ENCODE results near the gene RGS18.
"Not testable (repeated sequence)": the region's sequence is repeated elsewhere in the genome, so short reads cannot be mapped to it uniquely, and the experiment has no call there.

RGS18 gene

GRCh38 chr1:192224846-192225245 lies 66.6 kb downstream of the RGS18 start:
- Histone ChIP-seq H3K9ac (ENCODE audit: low read depth, low read length) (no peak overlapping the region), H3K27me3 (ENCODE audit: control insufficient read depth, insufficient read depth, low read length) (no peaks in the 10 kb centered on the region), H3K4me1 (ENCODE audit: control insufficient read depth, insufficient read depth, low read length) (peaks cover 9% of the 10 kb centered on the region), H3K9me3 (replicated peaks; ENCODE audit: low read length) (no peaks in the 10 kb centered on the region), H3K36me3 (ENCODE audit: insufficient read depth, low read length) (no peaks in the 10 kb centered on the region), H3K4me2 (ENCODE audit: low read length) (no peak overlapping the region), H3K4me3 (ENCODE audit: low read length) (no peak overlapping the region)

- H3K4me1 ChIP-seq (ENCODE audit: control insufficient read depth, insufficient read depth, low read length): peaks cover 9% of the 10 kb centered on the region
- no peaks in the 10 kb centered on the region for H3K9me3 ChIP-seq (replicated peaks; ENCODE audit: low read length)
- no peak overlapping the region for H3K4me2 ChIP-seq (ENCODE audit: low read length)
- H3K9ac ChIP-seq (ENCODE audit: low read depth, low read length): no peak overlapping the region
- H3K27me3 ChIP-seq (ENCODE audit: control insufficient read depth, insufficient read depth, low read length): no peaks in the 10 kb centered on the region
- H3K36me3 ChIP-seq (ENCODE audit: insufficient read depth, low read length): no peaks in the 10 kb centered on the region
- no peak overlapping the region for H3K4me3 ChIP-seq (ENCODE audit: low read length)
Measured at GRCh38 chr1:192225266-192225665, 67.0 kb downstream of the RGS18 start.

DNA sequence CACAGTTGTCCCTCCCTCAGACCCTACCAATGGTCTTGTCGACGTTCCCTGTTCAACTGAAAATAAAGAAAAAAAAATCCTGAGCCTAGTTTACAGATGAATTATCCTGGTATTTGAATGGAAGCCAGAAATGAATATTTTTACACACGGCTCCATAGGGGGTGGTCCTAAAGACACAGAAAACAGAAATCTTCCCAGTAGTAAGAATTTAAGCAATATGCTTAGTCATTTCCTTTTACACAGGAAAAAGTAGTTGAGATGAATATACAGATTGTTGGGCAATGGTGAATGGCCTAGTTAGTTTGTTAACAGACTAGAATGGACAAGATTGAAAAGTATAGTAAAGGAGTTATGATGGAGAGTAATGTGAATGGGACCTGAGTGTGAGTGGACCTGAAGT lies 67.4 kb downstream of the RGS18 start:
- Histone ChIP-seq H3K4me2 (ENCODE audit: low read length) (no peak overlapping the region), H3K9me3 (replicated peaks; ENCODE audit: low read length) (no peaks in the 10 kb centered on the region), H3K9ac (ENCODE audit: low read depth, low read length) (no peak overlapping the region), H3K27me3 (ENCODE audit: control insufficient read depth, insufficient read depth, low read length) (no peaks in the 10 kb centered on the region), H3K36me3 (ENCODE audit: insufficient read depth, low read length) (no peaks in the 10 kb centered on the region), H3K4me3 (ENCODE audit: low read length) (no peak overlapping the region), H3K4me1 (ENCODE audit: control insufficient read depth, insufficient read depth, low read length) (peaks cover 9% of the 10 kb centered on the region)

DNA sequence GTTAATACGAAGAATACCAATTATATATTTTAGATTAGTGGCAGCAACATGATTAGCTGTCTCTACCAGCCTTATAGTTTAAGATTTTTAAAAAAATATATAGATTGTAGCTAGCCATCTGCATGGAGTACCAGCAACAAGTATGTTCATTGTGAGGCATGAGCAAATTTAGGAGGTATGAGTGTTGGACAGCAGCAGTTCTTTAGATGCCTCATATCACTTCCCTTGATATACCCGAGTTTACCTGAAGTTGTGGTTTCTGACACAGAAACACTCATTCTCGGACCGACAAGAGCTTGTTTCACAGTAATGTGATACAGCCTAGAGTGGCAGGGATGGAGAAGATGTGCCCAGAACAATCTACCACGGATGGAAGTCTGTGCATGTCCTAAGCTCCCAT lies 69.1 kb downstream of the RGS18 start:
- H3K27me3 ChIP-seq (ENCODE audit: control insufficient read depth, insufficient read depth, low read length): no peaks in the 10 kb centered on the region
- no peaks in the 10 kb centered on the region for H3K9me3 ChIP-seq (replicated peaks; ENCODE audit: low read length)
- H3K4me2 ChIP-seq (ENCODE audit: low read length): no peak overlapping the region
- H3K36me3 ChIP-seq (ENCODE audit: insufficient read depth, low read length): no peaks in the 10 kb centered on the region
- no peak overlapping the region for H3K4me3 ChIP-seq (ENCODE audit: low read length)
- peaks cover 9% of the 10 kb centered on the region for H3K4me1 ChIP-seq (ENCODE audit: control insufficient read depth, insufficient read depth, low read length)
- H3K9ac ChIP-seq (ENCODE audit: low read depth, low read length): no peak overlapping the region

- H3K9me3 ChIP-seq (replicated peaks; ENCODE audit: low read length); H3K27me3 ChIP-seq (ENCODE audit: control insufficient read depth, insufficient read depth, low read length); H3K4me1 ChIP-seq (ENCODE audit: control insufficient read depth, insufficient read depth, low read length); H3K36me3 ChIP-seq (ENCODE audit: insufficient read depth, low read length); H3K4me2 ChIP-seq (ENCODE audit: low read length); H3K9ac ChIP-seq (ENCODE audit: low read depth, low read length); H3K4me3 ChIP-seq (ENCODE audit: low read length): not testable (repeated sequence)
Measured at GRCh38 chr1:192227980-192228379, 69.7 kb downstream of the RGS18 start.

GRCh38 chr1:192232817-192233417 lies 74.7 kb downstream of the RGS18 start:
- H3K9me3 ChIP-seq (replicated peaks; ENCODE audit: low read length): no peaks in the 10 kb centered on the region
- no peak overlapping the region for H3K4me3 ChIP-seq (ENCODE audit: low read length)
- H3K27me3 ChIP-seq (ENCODE audit: control insufficient read depth, insufficient read depth, low read length): no peaks in the 10 kb centered on the region
- H3K4me1 ChIP-seq (ENCODE audit: control insufficient read depth, insufficient read depth, low read length): no peaks in the 10 kb centered on the region
- no peak overlapping the region for H3K4me2 ChIP-seq (ENCODE audit: low read length)
- H3K36me3 ChIP-seq (ENCODE audit: insufficient read depth, low read length): no peaks in the 10 kb centered on the region
- H3K9ac ChIP-seq (ENCODE audit: low read depth, low read length): no peak overlapping the region

GRCh38 chr1:192235127-192235526 lies 76.9 kb downstream of the RGS18 start:
- Histone ChIP-seq H3K9me3 (replicated peaks; ENCODE audit: low read length) (no peaks in the 10 kb centered on the region), H3K36me3 (ENCODE audit: insufficient read depth, low read length) (no peaks in the 10 kb centered on the region), H3K4me2 (ENCODE audit: low read length) (no peak overlapping the region), H3K9ac (ENCODE audit: low read depth, low read length) (no peak overlapping the region), H3K4me1 (ENCODE audit: control insufficient read depth, insufficient read depth, low read length) (no peaks in the 10 kb centered on the region), H3K4me3 (ENCODE audit: low read length) (no peak overlapping the region), H3K27me3 (ENCODE audit: control insufficient read depth, insufficient read depth, low read length) (no peaks in the 10 kb centered on the region)

Data from skeletal muscle satellite cell (primary cell).